Measurements from ENCODE around the gene FAM170B.
A peak's percentile ranks its signal among the peaks of the same experiment; 100 is the strongest.

The FAM170B gene

DNA sequence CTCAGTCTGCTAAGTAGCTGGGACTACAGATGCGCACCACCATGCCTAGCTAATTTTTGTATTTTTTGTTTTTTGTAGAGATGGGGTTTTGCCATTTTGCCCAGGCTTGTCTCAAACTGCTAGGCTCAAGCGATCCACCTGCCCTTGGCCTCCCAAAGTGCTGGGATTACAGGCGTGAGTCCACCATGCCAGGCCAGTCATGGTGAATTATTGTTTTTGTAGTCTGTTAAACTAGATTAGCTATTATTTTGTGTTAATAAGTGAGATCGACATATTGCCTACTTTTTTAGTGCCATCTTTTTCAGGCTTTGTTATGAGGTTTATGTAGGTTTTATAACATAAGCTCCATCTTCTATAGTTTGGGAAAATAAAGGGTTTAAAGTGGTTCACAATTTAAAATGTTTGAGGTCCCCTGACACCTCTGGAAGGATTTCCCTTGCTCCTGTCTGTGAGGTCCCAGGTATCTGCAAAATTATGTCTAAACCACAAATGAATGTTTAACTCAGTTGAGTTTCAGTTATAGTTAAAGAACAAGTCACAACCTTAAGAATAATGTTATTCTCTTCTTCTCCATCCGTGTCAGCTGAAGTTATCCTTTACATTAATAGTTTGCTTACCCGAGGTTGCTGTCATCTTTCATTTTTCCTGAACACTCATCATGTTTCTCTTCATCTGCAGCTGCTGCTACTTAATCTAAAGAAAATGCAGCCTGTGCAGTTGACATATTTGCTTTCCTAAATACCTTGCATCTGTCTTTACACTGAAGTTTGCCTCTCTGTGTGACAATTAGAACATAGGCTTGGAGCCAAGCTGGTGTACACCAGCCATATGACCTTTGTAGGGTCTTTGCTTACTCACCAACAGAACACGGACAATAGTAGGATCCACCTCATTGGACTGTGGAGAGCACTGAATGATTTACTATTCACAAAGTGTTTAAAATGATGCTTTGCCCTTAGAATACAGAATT, 9.6 kb downstream of the FAM170B start:
- H3K36me3 ChIP-seq (ENCODE audit: control insufficient read depth, insufficient read depth, low read length) = no peaks in the 10 kb centered on the region
- H3K4me3 ChIP-seq (ENCODE audit: extremely low read depth, insufficient read depth, low read length, poor library complexity, severe bottlenecking) = no peak overlapping the region
- H3K9me3 ChIP-seq (ENCODE audit: control insufficient read depth, low read length) = no peaks in the 10 kb centered on the region
- WGBS, 2 experiments (ENCODE audit: insufficient coverage in 2 of 2) = 82 to 90% methylated on average over 5 of the region's 7 CpGs
- peaks cover 6% of the 10 kb centered on the region for H3K4me1 ChIP-seq (ENCODE audit: control insufficient read depth, insufficient read depth, low read length, poor library complexity, severe bottlenecking)
- H3K27ac ChIP-seq (ENCODE audit: low read depth, low read length, severe bottlenecking) = no peak overlapping the region

DNA sequence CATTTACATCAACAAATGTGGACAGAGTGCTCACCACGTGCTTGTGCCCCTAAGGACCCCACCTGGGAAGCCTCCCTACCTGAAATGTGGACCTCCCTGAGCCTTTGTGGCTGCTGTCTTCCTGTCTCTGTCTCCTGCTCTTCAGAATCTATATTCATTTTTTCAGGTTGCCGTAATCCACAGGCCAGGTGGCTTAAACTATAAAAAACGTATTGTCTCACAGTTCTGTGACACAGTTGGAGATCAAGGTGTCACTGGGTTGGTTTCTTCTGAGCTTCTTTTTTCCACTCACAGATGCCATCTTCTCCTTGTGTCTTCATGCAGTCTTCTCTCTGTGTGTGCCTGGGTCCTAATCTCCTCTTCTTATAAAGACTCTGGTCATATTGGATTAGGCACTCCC, 12.9 kb downstream of the FAM170B start:
- 67 to 87% methylated on average over 3 of the region's 3 CpGs for WGBS, 2 experiments (ENCODE audit: insufficient coverage in 2 of 2)
- Histone ChIP-seq H3K4me1 (ENCODE audit: control insufficient read depth, insufficient read depth, low read length, poor library complexity, severe bottlenecking) (peaks cover 6% of the 10 kb centered on the region), H3K9me3 (ENCODE audit: control insufficient read depth, low read length) (no peaks in the 10 kb centered on the region), H3K36me3 (ENCODE audit: control insufficient read depth, insufficient read depth, low read length) (no peaks in the 10 kb centered on the region), H3K4me3 (ENCODE audit: extremely low read depth, insufficient read depth, low read length, poor library complexity, severe bottlenecking) (no peak overlapping the region), H3K27ac (ENCODE audit: low read depth, low read length, severe bottlenecking) (no peak overlapping the region)

DNA sequence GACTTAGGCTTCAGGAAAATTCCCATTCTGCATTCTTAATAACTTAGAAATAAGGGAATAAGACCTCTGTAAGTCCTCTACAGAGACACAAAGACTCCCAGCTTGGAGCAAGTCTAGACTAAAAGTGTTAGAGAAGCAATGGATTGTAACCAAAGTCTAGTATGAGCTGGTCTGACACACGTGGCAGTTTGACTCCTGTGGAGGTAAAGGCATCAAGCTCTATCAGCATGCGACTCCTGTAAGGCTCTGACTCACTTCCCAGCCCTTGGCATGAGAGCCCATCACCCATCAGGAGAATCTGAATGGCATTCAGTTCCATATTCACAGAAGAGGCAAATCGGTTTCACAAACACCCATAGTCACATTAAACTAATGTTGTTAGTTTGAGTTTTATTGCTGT, 14.1 kb downstream of the FAM170B start:
- H3K4me1 ChIP-seq (ENCODE audit: control insufficient read depth, insufficient read depth, low read length, poor library complexity, severe bottlenecking) = peaks cover 6% of the 10 kb centered on the region
- WGBS, 2 experiments (ENCODE audit: insufficient coverage in 2 of 2) = 26 to 38% methylated on average over 2 of the region's 3 CpGs
- no peaks in the 10 kb centered on the region for H3K36me3 ChIP-seq (ENCODE audit: control insufficient read depth, insufficient read depth, low read length)
- no peaks in the 10 kb centered on the region for H3K9me3 ChIP-seq (ENCODE audit: control insufficient read depth, low read length)
- no peak overlapping the region for H3K27ac ChIP-seq (ENCODE audit: low read depth, low read length, severe bottlenecking)
- H3K4me3 ChIP-seq (ENCODE audit: extremely low read depth, insufficient read depth, low read length, poor library complexity, severe bottlenecking) = no peak overlapping the region

DNA sequence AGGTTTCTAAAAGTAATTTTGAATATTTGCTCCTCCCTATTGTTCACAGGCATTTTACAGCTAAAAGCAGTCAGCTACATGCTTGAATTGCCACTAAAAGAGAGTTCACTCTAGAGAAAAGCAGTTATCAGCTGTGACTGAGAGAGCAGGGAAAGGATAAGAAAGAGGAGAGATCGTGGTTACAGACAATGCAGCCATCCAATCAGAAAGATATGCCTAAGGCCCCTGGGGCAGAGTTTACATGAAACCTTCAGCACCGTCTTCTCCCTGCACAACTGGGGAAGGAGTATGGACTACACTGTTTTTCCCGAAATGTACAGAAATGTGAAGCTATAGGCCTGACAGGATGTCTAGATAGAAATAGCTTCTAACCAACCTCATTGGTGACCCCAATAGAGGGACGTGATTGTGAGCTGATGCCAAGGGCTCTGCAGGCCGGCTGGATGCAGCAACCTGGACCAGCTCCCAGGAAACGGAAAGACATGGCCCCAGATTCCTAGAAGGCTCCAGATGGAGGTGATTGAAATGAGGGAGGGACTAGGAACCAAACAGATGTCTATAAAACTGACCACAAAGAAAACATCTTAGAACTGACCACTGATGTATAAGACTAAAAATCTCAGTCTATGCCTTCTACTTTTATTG, 15.3 kb downstream of the FAM170B start:
- WGBS, 2 experiments (ENCODE audit: insufficient coverage in 2 of 2) = 67 to 68% methylated on average over 2 to 4 of the region's 6 CpGs
- Histone ChIP-seq H3K9me3 (ENCODE audit: control insufficient read depth, low read length) (no peaks in the 10 kb centered on the region), H3K4me3 (ENCODE audit: extremely low read depth, insufficient read depth, low read length, poor library complexity, severe bottlenecking) (no peak overlapping the region), H3K36me3 (ENCODE audit: control insufficient read depth, insufficient read depth, low read length) (no peaks in the 10 kb centered on the region), H3K27ac (ENCODE audit: low read depth, low read length, severe bottlenecking) (no peak overlapping the region), H3K4me1 (ENCODE audit: control insufficient read depth, insufficient read depth, low read length, poor library complexity, severe bottlenecking) (peaks cover 6% of the 10 kb centered on the region)

DNA sequence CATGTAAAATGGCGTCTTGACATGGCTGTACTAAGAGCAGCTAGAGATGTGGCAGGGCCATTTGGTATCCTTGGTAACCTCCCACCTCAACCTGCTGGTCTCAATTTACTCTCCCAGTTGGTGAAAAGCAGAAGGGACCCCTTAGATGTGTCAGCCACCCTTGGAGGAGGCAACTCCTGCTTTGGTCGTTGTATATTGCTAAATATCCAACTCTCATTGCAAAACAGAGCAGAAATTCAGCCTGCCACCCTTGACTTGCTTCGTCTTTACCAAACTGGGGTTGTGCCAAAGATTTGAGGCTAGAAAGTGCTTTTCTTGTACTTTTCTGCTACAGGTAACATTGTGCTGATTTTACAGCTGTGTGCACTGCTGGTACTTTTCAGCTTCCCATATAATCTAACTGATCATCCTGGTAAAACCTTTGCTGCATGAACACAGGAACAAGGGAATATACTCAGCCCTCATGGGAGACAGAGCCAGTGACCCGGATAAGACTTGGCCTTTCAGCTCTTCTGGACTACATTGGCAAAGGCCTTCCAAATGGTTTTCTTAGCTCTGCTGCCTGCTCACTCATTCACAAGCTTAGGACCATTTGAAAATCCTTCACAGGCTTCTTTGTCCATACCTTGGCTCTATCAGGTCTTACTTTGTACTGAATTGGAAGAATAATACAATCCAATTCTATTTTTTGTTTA, 16.3 kb downstream of the FAM170B start:
- peaks cover 6% of the 10 kb centered on the region for H3K4me1 ChIP-seq (ENCODE audit: control insufficient read depth, insufficient read depth, low read length, poor library complexity, severe bottlenecking)
- no peaks in the 10 kb centered on the region for H3K9me3 ChIP-seq (ENCODE audit: control insufficient read depth, low read length)
- WGBS, 2 experiments (ENCODE audit: insufficient coverage in 2 of 2) = 79 to 89% methylated on average over 2 of the region's 4 CpGs
- H3K36me3 ChIP-seq (ENCODE audit: control insufficient read depth, insufficient read depth, low read length) = no peaks in the 10 kb centered on the region
- no peak overlapping the region for H3K4me3 ChIP-seq (ENCODE audit: extremely low read depth, insufficient read depth, low read length, poor library complexity, severe bottlenecking)
- no peak overlapping the region for H3K27ac ChIP-seq (ENCODE audit: low read depth, low read length, severe bottlenecking)

DNA sequence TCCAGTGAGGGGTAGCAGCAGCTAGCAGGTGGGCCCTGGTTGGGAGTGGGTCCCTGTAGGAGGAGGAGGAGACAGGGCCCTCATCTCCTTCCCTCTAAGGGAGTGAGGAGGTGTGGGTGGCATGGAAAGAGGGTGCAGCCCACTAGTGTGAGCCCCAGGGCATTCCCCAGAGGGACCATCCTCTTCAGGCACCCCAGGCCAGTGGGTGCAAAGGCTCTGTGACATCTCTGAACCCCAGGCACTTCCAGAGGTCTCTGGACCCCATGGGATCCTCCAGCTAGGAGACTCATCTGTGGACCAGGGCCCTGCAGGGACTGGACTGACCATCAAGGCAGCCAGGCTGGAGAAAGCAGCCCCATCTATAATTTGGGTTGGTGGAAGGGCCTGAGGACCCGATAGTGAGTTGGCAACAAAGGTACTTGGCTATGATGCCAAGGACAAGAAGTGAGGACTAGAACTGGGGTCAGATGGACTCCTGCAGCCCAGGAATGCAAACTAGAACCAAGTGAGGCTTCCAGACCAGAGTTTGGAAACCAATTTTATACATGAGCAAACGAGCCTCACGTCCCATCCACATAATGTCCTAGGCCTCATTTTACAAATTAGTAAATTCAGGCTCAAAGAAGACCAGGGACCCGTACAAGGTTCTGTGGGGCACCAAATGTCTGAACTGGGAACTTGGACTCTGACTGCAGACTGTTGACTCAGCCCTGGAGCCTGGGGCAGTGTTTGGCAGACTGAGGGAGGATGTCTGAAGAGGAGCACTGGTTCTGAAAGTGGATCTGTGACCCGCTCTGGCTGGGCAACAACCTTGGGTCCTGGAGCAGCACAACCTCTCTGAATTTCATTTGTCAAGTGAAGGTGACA, 17.1 kb downstream of the FAM170B start:
- WGBS, 2 experiments (ENCODE audit: insufficient coverage in 2 of 2) = 91 to 97% methylated on average over 5 of the region's 5 CpGs
- no peak overlapping the region for H3K4me3 ChIP-seq (ENCODE audit: extremely low read depth, insufficient read depth, low read length, poor library complexity, severe bottlenecking)
- no peaks in the 10 kb centered on the region for H3K9me3 ChIP-seq (ENCODE audit: control insufficient read depth, low read length)
- H3K4me1 ChIP-seq (ENCODE audit: control insufficient read depth, insufficient read depth, low read length, poor library complexity, severe bottlenecking) = peaks cover 6% of the 10 kb centered on the region
- no peak overlapping the region for H3K27ac ChIP-seq (ENCODE audit: low read depth, low read length, severe bottlenecking)
- H3K36me3 ChIP-seq (ENCODE audit: control insufficient read depth, insufficient read depth, low read length) = no peaks in the 10 kb centered on the region

DNA sequence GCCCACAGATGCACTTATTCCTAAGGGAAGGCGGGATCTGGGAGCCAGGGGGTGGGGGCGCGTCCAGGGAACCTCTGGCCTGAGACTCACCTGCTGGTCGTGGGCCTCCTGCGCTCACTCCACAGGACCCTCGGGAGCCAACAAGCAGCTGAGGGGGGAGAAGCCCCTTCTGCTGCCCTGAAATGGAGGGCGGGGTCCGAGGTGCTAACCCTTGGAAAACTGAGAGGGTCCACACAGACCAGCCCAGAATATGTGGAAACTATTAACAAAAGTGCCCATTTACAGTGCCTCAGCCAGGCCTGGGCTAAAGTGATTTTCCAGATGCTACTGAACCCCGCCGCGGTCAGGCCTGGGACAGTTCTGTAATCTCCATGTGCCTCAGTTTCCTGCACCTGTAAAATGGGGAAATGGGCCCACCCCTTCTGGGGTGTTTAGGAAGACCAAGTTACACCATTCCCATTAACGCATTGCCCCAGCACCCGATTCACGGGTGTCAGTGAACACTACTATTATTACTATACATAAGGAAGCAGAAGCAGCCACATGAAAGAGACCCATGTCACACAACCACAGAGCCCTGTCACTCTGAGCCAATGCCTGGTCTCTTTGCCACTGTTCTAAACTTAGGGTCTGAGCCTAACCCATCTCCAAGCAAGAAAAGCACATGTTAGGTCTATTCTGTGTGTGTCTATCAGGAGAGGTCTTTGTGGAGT, 17.9 kb downstream of the FAM170B start:
- H3K36me3 ChIP-seq (ENCODE audit: control insufficient read depth, insufficient read depth, low read length) = no peaks in the 10 kb centered on the region
- H3K4me3 ChIP-seq (ENCODE audit: extremely low read depth, insufficient read depth, low read length, poor library complexity, severe bottlenecking) = peak overlapping the region; percentile 5
- peaks cover 6% of the 10 kb centered on the region for H3K4me1 ChIP-seq (ENCODE audit: control insufficient read depth, insufficient read depth, low read length, poor library complexity, severe bottlenecking)
- 69 to 83% methylated on average over 7 to 12 of the region's 14 CpGs for WGBS, 2 experiments (ENCODE audit: insufficient coverage in 2 of 2)
- no peak overlapping the region for H3K27ac ChIP-seq (ENCODE audit: low read depth, low read length, severe bottlenecking)
- no peaks in the 10 kb centered on the region for H3K9me3 ChIP-seq (ENCODE audit: control insufficient read depth, low read length)

DNA sequence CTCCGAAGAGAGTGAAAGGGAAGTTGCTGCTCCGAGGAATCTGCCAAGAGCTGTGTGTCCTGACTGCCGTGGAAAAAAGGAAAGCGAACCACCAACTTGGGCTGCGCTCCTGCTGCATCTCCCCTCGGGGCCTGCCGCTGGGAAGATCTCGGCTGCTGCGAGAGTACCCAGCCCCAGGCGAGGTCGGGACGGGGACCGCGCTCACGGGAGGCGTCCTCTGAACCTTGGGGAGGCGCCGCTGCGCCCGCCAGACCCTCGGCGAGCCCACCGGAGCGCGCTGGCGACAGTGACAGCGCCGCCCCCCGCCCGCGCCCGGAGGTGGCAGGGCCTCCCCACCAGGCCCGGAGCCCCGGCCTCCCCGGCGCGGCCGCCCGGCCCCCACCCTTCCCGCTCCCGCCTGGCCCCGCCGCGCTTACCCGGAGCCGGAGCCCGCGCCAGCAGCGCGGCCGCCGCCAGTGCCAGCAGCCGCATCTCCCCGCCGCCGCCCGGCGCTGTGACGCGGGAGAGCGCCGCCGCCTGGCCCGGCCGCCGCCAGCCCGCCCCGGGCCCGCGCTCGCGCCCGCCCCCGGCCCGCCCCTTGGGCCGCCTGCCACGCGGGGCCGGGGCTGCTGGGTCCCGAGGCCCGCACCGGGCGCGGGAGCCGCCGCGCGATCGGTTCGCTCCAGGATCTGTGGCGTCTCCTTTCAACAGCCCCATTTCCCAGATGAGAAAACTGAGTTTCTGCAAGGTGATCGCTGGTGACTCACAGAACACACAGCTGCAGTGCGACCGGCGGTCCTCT, 18.6 kb downstream of the FAM170B start, which contains the start of gene VSTM4:
Gene VSTM4 (minus strand): TSS at position 508 of the 781 bp plus-strand sequence. CDS start 37 bp downstream, at position 471.
- Histone ChIP-seq H3K4me3 (ENCODE audit: extremely low read depth, insufficient read depth, low read length, poor library complexity, severe bottlenecking) (peak within 1 kb of the TSS; percentile 41), H3K27ac (ENCODE audit: low read depth, low read length, severe bottlenecking) (no peak within 1 kb of the TSS), H3K9me3 (ENCODE audit: control insufficient read depth, low read length) (no peaks in the 10 kb centered on the region), H3K4me1 (ENCODE audit: control insufficient read depth, insufficient read depth, low read length, poor library complexity, severe bottlenecking) (peaks cover 6% of the 10 kb centered on the region), H3K36me3 (ENCODE audit: control insufficient read depth, insufficient read depth, low read length) (no peaks in the 10 kb centered on the region)
- 3 to 6% methylated on average over 47 to 82 of the region's 95 CpGs for WGBS, 2 experiments (ENCODE audit: insufficient coverage in 2 of 2)

DNA sequence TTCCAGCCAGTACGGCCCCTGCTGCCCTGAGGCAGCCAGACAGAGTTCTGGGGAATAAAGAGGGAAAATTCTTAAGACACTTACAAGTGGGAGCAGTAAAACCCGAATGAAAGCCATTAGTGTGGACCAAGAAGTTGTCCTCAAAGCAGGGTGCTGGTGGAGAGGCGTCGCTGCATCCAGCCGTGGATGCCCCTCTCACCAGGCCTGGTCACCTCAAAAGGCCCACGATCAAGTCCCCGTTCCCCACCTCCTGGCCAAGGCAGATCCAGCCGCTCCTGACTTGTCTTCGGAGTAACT, 19.2 kb downstream of the FAM170B start:
- WGBS, 2 experiments (ENCODE audit: insufficient coverage in 2 of 2) = 34 to 52% methylated on average over 8 of the region's 9 CpGs
- H3K36me3 ChIP-seq (ENCODE audit: control insufficient read depth, insufficient read depth, low read length) = no peaks in the 10 kb centered on the region
- H3K4me3 ChIP-seq (ENCODE audit: extremely low read depth, insufficient read depth, low read length, poor library complexity, severe bottlenecking) = peak overlapping the region; percentile 41
- peaks cover under 1% of the 10 kb centered on the region for H3K4me1 ChIP-seq (ENCODE audit: control insufficient read depth, insufficient read depth, low read length, poor library complexity, severe bottlenecking)
- H3K9me3 ChIP-seq (ENCODE audit: control insufficient read depth, low read length) = no peaks in the 10 kb centered on the region
- H3K27ac ChIP-seq (ENCODE audit: low read depth, low read length, severe bottlenecking) = no peak overlapping the region

Measured in mesodermal cell (in vitro differentiated cells).